ENCODE measurements around the gene MAF.

MAF gene

DNA sequence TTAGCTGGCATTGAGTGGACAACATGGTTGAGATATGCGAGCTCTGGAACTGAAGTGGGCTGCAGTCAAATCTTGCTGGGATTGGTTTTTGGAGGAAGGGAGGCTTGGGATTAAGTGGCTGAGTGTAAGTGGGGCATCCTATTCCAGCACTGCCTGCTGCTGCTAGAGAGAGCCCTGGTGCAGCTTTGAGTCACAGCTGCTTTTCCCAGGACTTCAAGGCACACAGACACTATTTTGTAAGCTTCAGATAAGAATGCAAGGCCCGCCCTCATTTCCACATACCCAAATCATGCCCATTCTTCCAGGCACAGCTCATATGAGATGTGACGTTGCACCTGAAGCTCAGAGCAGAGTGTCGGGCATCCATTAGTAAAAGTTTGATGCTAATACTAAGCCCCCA is 10.2 kb upstream of the MAF start:
- DNase-seq, result no peak

DNA sequence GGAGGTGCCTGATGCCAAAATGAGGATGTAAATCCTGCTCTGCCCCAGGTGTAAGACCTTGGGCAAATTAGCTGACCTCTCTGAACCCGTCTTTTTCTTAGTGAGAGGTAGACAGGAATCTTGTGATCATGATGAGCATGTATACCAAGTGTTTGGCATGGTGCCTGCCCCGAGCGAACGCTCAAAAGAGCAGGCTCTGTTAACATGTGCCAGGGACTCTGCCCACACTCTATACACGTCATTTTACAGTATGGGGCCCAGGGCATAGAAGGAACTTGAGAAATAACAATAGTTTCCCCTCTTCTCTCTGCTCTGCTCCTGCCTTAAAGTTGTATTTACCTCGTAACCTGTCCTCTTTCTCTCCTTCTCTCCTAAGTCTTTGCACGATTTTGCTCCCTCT is 9.3 kb upstream of the MAF start:
- peak; percentile 22 for DNase-seq

DNA sequence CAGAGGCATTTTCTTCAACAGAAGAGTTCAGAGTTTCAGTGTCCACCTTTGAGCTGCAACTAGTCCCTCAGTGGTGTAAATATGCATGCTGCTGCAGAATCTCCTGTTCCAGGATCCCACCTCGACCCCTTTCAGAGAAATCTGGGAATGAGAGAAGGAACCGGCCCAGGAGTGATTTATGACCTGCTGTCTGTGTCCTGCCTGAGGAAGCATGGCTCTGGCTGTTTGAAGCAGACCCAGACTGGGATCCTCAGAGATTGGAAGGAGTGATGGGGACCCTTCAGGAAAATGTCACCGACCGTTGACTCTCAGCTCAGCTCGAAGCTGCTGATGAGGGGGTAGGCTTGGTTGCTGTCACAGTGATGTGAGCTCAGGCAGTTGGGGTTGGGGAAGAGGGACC is 8.4 kb upstream of the MAF start:
- no peak for DNase-seq

DNA sequence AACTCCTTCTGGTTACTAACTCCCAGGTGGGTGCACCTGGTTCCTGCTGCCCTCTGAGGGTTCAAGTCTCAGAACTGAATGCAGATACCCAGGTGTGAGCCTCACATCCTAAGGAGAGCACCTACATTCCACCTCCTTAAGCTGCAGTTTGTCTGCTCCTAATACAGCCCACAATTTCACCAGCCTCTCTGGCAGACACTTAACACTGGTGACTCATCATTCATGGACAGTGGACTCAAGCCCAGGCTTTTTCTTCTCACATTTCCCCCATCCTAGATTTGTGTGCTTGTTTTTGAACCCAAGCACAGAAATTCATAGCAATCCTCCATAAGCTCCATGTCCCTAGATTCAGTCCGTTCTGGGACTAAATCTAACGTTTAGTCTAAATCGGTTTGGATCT is 7.0 kb upstream of the MAF start:
- DNase-seq, result no peak

DNA sequence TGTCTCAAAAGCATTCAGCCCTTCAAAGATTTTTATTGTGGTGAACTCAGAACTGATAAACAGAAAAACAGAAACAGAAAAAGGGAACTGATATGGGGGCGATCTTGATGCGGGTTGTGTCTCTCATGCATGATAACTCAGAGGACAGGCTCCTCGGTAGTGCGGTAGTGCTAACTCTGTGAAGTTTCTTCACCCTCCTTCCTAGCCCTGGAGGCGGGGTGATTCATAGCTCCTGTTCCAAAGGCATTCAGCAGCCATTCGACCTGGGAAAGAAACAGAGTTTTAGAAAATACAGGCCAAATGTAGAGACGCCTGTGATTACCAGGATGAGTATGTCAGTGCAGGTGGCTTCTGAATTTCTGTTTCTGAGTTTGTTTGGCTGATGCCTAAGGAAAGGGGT is 5.5 kb upstream of the MAF start:
- peak; percentile 16 for DNase-seq

DNA sequence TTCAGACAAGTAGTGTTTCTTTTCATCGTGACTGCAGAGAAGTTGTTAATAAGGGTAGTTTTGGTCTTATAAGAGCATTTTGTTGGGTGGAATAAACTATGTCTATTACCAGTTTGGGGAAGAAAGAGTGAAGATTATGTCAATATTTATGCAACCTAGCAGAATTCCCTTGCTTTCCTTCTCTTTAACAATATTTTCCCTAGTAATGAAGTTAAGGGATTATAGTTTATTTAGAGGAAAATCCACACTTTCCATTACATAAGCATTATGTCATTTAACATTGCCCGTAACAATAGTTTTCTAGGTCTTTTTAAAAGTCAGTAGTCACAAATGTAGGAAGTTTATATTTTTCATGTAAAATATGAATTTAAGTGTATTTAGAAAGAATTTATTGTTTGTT is 2.5 kb upstream of the MAF start:
- DNase-seq, result no peak

DNA sequence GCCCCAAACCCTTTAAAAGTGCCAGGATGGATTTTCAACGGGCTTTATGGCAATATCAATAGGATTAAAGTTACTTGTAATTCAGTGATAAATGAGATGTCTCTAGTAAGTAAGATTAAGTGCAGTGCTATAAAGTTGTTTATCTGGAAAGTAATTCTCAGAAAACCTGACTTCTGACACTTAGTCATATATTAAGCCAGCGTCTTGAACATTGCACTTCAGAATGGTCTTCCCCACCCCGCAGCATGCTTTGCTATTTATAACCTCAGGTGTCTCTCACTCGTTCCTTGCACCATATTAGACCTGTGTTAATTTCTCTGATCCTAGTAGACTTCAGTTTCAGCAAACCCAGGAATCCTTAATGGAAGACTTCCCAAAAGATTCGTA is 2.1 kb upstream of the MAF start:
- no peak for DNase-seq

DNA sequence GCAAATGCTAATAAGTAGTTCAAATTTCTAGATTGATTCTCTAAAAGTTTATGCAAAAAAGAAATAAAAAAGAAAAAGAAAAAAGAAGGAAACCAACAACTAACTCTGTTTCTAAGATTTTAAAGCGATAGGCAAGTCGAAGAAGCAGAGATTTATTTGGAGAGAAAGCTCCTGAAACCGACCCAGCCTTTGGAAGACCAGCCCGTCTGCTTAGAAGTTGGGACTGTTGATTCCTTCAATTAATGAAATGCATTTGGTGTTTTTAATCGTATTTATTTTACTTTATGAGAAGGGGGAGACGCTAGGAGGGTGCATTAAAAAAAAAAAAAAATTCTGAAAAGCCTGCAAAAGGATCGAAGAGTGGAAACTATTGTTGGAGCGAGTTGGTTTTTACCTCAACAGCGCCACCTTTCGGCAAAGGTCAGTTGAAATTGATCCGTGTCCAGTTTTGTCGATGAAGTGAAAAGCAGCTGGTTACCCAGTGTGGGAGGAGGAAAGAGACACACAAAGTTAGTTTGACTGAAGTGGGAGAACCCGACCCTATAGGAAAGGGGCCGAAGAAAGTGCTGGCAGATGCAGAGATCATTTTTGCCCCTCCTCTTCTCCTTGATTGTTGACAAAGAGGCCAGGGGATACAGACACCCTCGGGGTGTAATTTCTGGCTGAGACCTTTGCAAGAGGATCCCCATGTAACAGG is 1.5 kb upstream of the MAF start:
- DNase-seq, result peak; percentile 81

DNA sequence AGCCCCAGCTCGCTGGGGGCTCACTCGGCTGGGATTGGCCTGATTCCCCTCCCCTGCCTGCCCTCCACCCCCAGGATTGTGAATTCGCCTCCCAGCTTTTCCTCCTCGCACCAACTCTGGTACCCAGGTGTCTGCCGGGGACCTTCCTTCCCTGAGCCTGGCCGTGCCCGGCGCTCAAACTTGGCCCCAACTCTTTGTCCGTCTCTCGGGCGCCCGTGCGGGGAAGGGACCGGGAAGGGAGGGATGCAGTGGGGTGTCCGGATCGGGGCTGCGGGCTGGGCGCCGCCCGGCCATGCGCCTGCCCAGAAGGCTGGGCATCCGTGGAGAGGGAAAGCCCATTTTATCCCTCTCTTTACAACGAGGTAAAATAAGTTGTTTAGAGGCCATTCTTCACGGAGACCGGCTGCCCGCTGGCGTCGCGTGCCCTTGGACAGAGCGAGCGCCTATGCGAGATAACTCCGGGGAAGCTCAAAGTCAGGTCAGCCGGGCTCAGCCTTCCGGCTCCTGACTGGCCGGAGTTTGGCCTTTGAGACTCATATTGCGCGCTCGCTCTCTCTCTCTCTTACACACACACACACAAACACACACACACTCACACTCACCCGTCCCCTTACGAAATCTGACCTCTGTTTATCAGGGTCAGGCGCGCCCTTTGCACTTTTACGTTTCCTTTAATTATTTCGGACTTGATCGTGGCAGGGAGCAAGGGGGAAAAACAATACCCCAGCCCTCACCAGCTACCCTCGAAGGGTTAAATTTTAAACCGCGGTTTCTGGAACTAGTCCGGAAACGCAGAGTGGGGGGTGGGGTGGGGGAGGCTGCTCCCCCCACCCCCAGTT is 774 bp upstream of the MAF start:
- DNase-seq, result peak; percentile 25

DNA sequence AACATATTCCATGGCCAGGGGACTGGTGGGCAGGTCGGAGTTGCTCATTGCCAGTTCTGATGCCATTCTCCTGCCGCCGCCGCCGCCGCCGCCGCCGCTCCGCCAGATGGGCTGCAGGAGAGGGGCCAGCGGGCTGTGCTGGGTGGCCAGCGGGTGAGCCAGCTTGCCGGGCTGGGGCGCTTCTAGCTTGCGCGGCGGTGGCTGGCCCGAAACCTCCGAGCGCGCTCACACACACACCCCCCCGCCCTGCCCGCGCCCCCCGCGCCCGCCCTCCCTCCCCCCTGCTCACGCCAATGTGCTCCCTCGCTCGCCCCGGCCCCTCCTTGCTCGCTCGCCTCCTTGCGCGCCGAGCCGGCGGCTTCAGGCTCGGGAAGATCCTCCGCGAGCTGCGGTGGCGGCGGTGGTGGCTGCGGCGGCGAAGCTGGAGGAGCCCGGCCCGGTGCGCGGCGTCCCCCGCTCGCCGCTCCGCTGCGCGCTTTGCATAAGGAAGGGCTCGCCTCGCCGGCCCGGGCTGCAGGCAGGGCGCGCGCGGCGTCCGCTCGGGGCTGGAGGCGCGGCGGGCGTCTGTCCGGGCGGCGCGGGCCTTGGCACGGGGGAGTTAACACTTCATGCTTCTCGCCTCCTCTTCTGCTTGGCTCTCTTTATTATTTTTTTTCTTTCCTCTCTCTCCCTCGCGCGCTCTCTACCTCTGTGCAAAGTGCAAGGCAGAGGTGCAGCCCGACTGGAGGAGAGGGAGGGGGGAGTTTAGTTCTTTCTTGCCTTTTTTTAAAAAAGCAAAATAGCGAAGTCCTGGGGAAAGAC is 500 bp downstream of the MAF start:
- DNase-seq, result peak; percentile 46

DNA sequence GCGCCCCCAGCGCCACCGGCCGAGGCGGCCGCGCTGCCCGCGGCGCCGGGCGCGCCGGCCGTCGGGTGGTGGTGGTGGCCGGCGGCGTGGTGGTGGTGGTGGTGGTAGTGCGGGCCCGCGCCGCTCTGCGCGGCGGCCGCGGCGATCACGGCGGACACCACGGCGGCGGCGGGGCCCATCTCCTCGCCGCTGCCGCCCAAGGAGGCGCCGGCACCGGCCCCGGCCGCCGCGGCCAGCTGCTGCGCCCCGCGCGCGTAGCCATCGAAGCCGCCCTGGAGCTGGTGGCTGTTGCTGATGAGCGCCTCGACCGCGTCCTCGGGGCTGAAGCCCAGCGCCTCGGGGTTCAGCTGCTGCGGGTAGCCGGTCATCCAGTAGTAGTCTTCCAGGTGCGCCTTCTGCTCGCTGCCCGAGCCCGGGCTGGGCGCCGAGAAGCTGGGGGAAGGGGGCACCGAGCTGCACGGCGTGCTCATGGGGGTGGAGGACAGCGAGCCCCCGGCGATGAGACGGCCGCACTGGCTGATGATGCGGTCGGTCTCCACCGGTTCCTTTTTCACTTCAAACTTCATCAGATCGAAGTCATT is 1.2 kb downstream of the MAF start:
- DNase-seq, result peak; percentile 24

DNA sequence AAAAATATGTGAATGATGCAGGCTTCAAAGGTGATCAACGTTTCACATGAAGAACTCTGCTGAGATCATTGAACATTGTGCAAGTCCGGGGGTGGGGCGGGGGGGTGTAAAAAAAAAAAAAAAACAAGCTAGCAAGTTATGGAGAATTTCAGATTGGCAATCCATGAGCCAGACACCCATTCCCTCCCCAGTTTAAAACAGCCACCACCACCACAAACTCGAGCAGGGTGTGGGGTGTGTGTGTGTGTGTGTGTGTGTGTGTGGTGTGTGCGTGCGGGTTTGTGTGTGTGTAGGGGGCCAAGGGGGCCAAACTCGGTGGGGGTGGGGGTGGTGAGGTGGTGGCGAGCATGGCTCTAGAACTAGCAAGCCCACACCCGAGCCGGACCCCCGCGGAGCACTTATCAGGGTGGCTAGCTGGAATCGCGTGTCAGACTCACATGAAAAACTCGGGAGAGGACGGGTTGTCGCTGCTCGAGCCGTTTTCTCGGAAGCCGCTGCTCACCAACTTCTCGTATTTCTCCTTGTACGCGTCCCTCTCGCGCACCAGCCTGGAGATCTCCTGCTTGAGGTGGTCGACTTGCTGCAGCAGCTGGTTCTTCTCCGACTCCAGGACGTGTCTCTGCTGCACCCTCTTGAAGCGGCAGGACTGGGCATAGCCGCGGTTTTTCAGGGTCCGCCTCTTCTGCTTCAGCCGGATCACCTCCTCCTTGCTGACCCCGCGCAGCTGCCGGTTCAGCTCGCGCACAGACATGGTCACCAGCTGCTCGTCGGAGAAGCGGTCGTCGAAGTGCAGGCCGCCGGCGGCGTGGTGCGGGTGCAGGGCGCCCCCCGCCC is 2.0 kb downstream of the MAF start:
- peak; percentile 43 for DNase-seq

DNA sequence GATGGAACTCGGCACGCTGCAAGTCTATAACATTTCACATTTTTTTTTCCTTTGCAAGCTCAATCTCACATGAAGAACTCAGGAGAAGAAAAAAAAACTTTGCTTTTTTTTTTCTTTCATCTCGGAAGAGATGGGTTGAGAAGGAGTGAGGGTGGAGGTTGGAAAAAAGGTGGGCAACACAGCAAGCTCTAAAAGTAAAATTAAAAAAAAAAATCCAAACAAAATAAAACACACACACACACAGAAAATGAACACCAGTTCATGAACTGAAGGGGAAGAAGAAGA is 2.5 kb downstream of the MAF start:
- DNase-seq, result no peak

DNA sequence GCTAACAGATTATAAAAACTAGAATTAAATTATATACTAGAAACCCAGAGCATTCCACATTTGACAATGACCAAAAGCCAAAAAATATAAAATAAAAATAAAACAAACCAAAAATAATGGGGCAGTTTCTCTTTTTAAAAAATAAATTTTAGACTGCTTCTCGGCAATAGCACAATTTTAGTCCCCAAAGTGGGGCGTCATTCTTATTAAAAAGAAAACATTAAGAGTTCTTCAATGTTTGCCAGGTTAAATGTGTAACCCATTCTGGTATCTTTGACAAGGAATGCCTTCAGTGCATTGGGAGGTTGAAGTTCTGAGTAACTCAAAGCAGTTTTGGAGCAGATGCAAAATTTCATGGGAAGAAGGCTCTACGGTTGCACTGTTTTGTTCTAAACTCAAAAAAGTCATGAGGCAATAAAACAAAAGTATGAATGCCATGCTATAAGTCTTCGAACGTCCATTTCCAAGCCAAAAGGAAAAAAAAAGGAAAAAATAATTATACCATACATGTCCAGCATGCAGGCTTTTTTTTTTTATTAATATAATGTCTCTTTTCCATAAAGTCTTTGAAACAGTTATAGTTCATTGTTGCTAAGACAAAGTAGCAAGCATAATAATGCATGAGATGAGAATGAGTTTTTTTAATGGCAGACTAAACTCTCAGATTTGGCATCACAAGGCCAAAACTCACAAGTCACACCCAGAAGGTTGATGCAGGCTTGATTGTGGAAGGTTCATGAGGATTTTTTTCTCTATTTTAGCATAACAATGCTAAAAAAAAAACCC is 3.1 kb downstream of the MAF start:
- DNase-seq, result no peak

DNA sequence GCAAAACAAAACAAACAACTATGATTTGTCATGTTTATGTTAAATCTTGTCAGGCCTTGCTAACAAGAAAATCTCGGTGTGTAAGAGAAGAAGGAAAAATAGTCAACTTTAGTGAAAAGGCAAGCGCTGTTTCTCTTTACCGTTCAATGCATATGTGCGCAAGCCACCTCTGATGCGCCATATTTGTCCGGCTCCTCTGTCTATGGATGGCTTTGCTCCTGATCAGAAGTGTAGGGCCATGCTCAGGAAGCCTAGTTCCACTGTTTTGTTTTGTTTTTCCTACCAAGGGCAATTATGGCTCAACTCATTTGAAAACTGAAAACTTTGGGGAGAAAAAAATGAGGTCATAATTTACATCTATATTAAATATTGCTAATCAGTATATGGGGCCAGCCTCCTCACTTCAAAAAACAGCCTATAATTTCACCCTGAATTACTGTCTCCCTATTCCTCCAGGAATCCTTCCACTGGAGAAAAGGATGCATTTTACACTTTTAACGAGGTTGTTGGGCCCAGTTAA is 4.5 kb downstream of the MAF start:
- no peak for DNase-seq

DNA sequence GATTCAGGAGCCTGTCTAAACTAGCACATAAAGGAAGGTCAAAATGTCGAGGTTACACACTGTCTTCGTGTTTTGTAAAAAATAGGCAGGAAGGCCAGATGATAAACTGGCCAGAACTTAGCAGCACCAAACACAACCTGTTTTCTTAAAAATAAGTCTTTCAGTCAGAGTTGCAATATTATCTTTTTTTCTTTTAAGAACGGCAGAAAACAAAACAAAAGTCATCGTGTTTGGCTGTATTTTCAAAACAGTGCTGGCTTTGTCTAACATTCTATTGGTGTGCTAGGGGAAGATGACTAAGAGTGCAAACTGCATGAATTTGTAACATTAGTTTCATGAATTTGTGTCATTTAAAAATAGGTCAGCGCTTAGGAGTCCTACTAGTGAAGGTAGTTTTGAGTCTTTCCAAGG is 5.3 kb downstream of the MAF start:
- no peak for DNase-seq

DNA sequence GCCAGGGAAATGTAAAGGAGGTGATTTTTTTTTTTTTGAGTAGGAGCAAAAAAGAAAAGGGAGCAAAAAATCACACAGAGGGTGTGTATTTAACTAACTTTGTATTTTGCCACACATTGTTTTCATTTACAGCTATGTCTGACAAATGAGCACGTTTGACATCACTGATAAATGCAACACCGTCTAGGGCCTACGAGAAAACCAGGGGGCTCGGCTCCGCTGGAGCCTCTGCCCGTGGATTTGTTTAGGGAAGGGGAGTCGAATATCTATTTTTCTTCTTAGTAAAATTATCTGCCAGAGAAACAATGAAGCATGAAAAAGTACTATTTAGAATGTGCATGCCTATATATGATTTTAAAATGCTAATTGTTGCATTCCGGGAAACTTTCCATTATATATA is 6.8 kb downstream of the MAF start:
- no peak for DNase-seq

DNA sequence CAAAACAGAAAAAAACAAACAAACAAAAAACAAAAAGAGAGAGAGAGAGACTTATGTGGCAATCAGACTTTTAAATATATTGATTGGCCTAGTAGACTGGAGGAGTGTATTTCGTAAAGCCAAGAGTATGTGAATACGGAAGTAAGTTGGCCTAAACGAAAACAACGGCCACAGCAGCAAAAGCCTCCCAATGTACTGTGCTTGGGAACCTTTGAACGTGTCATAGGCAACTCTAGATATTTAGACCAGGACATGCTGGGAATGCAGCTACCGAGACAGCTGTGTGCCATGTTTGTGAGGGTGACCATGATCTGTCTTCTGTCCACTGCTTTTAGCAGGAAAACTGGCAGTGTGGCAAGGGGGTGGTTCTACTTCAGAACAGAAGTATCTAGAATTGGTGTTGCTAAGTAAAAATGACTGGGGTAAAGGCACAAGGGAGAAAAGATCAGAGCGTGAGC is 7.4 kb downstream of the MAF start:
- DNase-seq, result no peak

DNA sequence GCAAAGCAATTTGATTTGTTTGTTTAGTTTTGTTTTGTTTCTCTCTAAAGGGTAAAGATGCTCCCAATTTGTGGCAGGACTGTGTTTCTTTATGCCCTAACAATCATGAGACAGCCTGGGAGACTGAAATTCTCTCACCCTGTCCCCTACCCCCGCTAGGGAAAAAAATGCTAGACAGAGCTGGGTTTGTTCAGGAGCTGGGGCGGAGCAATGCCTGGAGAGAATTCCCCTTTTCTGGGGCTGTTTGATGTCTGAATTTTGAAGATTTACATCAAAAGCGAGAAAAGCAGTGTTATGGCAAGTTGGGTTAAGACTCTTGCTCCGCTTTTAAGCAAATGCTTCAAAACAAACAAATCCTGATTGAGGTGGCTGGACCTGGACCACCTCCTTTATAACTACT is 8.4 kb downstream of the MAF start:
- DNase-seq, result no peak

DNA sequence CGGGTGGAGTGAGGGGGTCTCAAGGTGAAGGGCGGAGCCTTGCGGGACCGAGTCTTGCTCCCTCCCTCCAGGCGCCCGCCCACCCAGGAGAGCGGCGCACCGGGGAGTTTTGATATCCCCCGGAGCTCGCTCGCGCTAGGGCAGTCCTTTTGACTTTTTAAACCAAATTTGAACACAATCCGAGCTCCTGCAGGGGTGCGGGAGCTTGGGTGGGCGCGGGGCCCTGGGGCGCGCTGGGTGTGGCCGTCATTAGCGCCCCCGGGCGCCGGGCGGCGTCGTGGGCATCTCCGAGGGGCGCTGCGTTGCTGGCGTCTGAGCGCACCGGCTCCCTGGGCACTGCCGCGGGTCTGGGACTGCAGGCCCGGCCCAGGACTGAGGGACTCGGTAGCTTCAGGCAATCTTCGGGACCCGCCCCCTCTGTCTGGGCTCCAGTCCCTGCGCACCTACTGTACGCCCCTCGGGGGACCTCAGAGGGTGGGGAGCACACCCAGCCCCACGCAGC is 10.9 kb downstream of the MAF start:
- no peak for DNase-seq

DNA sequence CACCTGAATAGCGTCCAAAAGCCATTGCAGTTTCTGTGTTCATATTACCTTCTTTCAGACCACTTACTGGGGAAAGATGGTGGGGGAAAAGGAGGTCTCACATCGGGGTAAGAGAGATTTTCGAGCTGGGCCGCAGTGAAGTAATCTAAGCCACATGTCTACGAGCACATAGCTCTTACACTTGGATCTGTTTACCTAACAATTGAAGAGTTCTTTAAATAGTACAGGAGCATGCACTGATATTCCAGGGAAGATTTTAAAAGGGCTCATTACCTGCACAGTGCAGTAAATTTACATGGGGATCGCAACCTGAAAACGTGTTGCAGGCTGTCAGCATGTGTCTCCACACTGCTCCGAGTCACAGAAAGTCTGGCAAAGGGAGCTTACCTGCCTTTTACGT is 12.6 kb downstream of the MAF start:
- no peak for DNase-seq

Measured in stimulated activated CD4-positive, alpha-beta T cell treated with anti-CD3 and anti-CD28 coated beads, Interleukin-4, amount 100 ng/mL, for 1 hour (primary cell).